Endodermal cell (in vitro differentiated cells): Measurements from ENCODE around the gene MCF2L2. TPM values are rescaled to one million over a fixed set of nuclear protein-coding genes. Genes with fewer than 3 reads are reported as not detected.
A peak's percentile ranks its signal among the peaks of the same experiment; 100 is the strongest.

Experiments
- DNase-seq: peaks from one replicate; pipeline ENCODE4 v3.0.0-alpha.2; 2017
- H3K27ac ChIP-seq: 2 replicates; pipeline ENCODE4 v1.5.1; 2013; ENCODE audit warnings: mild to moderate bottlenecking, low read depth, low read length, moderate library complexity
- H3K27me3 ChIP-seq: 2 replicates; pipeline ENCODE4 v1.6.1; 2013; ENCODE audit warnings: mild to moderate bottlenecking, low read length, moderate library complexity; ENCODE audit not compliant: insufficient read depth, control insufficient read depth, poor library complexity, severe bottlenecking
- H3K36me3 ChIP-seq: 2 replicates; pipeline ENCODE4 v1.7.0; 2013; ENCODE audit warnings: mild to moderate bottlenecking, low read length, moderate library complexity; ENCODE audit not compliant: control insufficient read depth, insufficient read depth
- H3K4me1 ChIP-seq: one replicate; pipeline ENCODE4 v1.7.0; 2013; ENCODE audit warnings: low read length; ENCODE audit not compliant: control insufficient read depth, insufficient read depth
- H3K4me3 ChIP-seq: 2 replicates; pipeline ENCODE4 v1.5.1; 2013; ENCODE audit warnings: mild to moderate bottlenecking, low read length, moderate library complexity
- H3K9ac ChIP-seq: 2 replicates; pipeline ENCODE4 v1.6.1; 2013; ENCODE audit warnings: mild to moderate bottlenecking, low read length, moderate library complexity; ENCODE audit not compliant: poor library complexity, severe bottlenecking; ENCODE audit errors: extremely low read depth
- H3K9me3 ChIP-seq: 2 replicates; pipeline ENCODE4 v1.6.1; 2013; ENCODE audit warnings: mild to moderate bottlenecking, low read length, moderate library complexity; ENCODE audit not compliant: control insufficient read depth
- H3K27ac Mint-ChIP-seq: 2 replicates; pipeline ENCODE4 v1.8.0; 2020; ENCODE audit warnings: mixed read lengths
- H3K27me3 Mint-ChIP-seq: 2 replicates; pipeline ENCODE4 v1.8.0; 2021; ENCODE audit warnings: mild to moderate bottlenecking, mixed read lengths; ENCODE audit not compliant: insufficient read depth
- H3K36me3 Mint-ChIP-seq: 2 replicates; pipeline ENCODE4 v1.8.0; 2020; ENCODE audit warnings: low read depth, mixed read lengths
- H3K4me1 Mint-ChIP-seq: 2 replicates; pipeline ENCODE4 v1.8.0; 2020; ENCODE audit warnings: mixed read lengths
- H3K4me3 Mint-ChIP-seq: 2 replicates; pipeline ENCODE4 v1.8.0; 2020; ENCODE audit warnings: mild to moderate bottlenecking, moderate library complexity, mixed read lengths
- H3K9me3 Mint-ChIP-seq: 2 replicates; pipeline ENCODE4 v1.8.0; 2020; ENCODE audit warnings: mild to moderate bottlenecking, mixed read lengths
- WGBS, 2 experiments: methylation state at CpG; one replicate each; pipeline versions ENCODE4 v1.1.5 to v1.1.7; 2013; ENCODE audit warnings: missing lambda C conversion rate in 2 of 2, mixed read lengths in 1 of 2; ENCODE audit not compliant: insufficient coverage in 1 of 2, insufficient read length in 1 of 2; 5-methylcytosine and 5-hydroxymethylcytosine counted together
- total RNA-seq, 2 donors: library from RNA; stranded (reverse); fragmentation: NEBNext Ultra II Directional in 1 of 2; extraction: Animal tissue kit (Norgen Biotek cat#: 25700) in 1 of 2; gene quantifications; 2 replicates in 1 of 2; 3 replicates in 1 of 2; pipeline ENCODE4 v1.2.1, GENCODE V29; 2021
- TF ChIP-seq, protein P1 (sequence below): fragments of 200-600 bp; sonication (generic); conservative IDR thresholded peaks from 2 replicates; pipeline ENCODE4 v1.5.0; 2021; ENCODE audit warnings: antibody characterized with exemption, mild to moderate bottlenecking

Gene MCF2L2
- total RNA-seq, 2 donors from 2014 or later: 72.6 to 86.5 TPM

DNA sequence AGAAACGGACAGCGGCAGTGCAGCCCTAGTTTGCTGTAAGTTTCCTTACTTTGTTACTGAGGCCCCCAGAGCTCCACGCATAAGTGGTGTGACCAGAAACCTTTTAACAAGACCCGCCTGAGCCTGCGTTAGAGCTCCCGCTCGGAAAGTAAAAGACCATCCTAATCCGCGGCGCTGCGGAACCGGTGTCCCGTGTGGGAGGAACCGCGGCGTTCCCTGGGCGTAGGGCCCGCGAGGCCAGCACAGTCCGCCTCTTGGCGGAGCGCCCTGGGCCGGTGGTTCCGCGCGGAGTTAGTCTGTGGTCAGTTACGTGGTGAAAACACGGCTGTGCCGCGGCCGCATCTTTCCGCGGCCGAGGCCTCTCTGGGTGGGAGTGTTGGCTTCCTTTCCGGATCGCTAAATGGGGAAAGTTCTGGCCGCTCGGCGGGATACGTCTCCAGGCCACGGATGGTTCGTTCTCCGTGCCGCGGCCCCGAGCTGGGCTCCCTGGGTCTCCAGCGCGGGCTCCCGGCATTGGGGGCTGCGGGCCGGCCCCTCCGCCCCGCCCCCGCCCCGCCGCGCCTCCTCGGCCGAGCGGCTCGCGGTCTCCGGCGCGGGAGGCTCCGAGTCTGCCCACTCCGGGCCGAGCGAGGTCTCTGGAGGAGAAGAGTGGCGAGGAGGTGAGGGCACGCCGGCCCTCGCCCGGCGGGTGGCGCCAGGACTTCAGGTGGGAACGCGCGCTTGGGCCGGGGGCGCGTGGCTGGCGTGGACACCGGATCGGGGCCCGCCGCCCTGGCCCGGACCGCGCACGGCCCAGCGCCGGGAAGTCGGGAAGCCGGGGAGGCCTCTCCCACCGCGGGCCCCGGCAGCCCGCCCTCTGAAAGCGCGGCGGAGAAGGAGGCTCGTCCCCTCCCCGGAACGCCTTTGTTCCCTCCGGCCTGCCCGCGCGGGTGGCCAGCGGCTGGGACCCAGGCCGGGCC, 174.6 kb downstream of the MCF2L2 start:
- peak; percentile 78 for DNase-seq
- peak overlapping the region; percentile 79 for H3K27ac ChIP-seq
- H3K27me3 ChIP-seq: no peaks in the 10 kb centered on the region
- peak overlapping the region; percentile 76 for H3K4me3 Mint-ChIP-seq
- peaks cover 30% of the 10 kb centered on the region for H3K4me1 Mint-ChIP-seq
- H3K27ac Mint-ChIP-seq: peak overlapping the region; percentile 35
- 4 to 8% methylated on average over 56 to 111 of the region's 111 CpGs for WGBS, 2 experiments
- TF ChIP-seq, protein P1, sequence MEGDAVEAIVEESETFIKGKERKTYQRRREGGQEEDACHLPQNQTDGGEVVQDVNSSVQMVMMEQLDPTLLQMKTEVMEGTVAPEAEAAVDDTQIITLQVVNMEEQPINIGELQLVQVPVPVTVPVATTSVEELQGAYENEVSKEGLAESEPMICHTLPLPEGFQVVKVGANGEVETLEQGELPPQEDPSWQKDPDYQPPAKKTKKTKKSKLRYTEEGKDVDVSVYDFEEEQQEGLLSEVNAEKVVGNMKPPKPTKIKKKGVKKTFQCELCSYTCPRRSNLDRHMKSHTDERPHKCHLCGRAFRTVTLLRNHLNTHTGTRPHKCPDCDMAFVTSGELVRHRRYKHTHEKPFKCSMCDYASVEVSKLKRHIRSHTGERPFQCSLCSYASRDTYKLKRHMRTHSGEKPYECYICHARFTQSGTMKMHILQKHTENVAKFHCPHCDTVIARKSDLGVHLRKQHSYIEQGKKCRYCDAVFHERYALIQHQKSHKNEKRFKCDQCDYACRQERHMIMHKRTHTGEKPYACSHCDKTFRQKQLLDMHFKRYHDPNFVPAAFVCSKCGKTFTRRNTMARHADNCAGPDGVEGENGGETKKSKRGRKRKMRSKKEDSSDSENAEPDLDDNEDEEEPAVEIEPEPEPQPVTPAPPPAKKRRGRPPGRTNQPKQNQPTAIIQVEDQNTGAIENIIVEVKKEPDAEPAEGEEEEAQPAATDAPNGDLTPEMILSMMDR: no peak
- peak overlapping the region; percentile 47 for H3K9ac ChIP-seq
- no peaks in the 10 kb centered on the region for H3K9me3 ChIP-seq
- H3K36me3 Mint-ChIP-seq: peaks cover 21% of the 10 kb centered on the region
- peaks cover 3% of the 10 kb centered on the region for H3K27me3 Mint-ChIP-seq
- no peaks in the 10 kb centered on the region for H3K9me3 Mint-ChIP-seq
- peak overlapping the region; percentile 79 for H3K4me3 ChIP-seq
- H3K4me1 ChIP-seq: peaks cover 8% of the 10 kb centered on the region
- H3K36me3 ChIP-seq: peaks cover 25% of the 10 kb centered on the region

DNA sequence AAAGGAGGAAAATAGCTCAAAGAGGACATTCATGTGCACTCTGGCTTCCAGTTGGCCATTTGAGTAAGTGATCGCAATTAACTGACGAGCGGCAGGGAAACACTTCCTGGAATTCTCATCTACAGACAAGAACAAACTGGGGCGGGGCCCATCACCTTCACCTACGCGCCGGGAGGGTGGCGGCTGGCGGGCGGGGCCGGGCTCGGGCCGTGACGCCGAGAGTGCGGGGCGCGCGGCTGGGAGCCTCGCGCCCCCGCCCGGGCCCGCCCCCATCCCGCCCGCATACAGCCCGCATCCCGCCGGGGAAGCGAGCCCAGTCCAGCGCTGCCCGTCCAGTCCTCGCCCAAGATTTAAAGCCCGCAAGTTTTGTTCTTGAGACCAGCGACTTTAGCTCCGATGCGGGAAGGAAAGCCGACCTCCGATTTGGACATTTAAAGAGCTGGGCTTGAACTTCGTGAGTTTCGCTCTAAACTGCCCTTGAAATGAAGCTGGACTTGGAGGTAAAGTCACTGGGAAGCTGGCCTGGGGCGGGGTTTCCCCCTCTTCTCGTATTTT, 175.4 kb downstream of the MCF2L2 start, which contains the start of gene B3GNT5:
Gene B3GNT5 (plus strand): TSS at position 281 of the 555 bp plus-strand sequence. CDS start 16,546 bp downstream, outside the sequence.
- Histone ChIP-seq H3K4me1 (peaks cover 10% of the 10 kb centered on the region), H3K9ac (peak within 1 kb of the TSS; percentile 47), H3K36me3 (peaks cover 22% of the 10 kb centered on the region), H3K9me3 (no peaks in the 10 kb centered on the region), H3K27me3 (no peaks in the 10 kb centered on the region), H3K27ac (peak within 1 kb of the TSS; percentile 79), H3K4me3 (peak within 1 kb of the TSS; percentile 79)
- WGBS, 2 experiments: 10 to 15% methylated on average over 18 to 43 of the region's 43 CpGs
- TF ChIP-seq, protein P1: no peak
- H3K9me3 Mint-ChIP-seq: no peaks in the 10 kb centered on the region
- DNase-seq: peak; percentile 84
- H3K27me3 Mint-ChIP-seq: peaks cover 3% of the 10 kb centered on the region
- H3K4me3 Mint-ChIP-seq: peak within 1 kb of the TSS; percentile 76
- peak within 1 kb of the TSS; percentile 35 for H3K27ac Mint-ChIP-seq
- peaks cover 15% of the 10 kb centered on the region for H3K36me3 Mint-ChIP-seq
- peaks cover 31% of the 10 kb centered on the region for H3K4me1 Mint-ChIP-seq

DNA sequence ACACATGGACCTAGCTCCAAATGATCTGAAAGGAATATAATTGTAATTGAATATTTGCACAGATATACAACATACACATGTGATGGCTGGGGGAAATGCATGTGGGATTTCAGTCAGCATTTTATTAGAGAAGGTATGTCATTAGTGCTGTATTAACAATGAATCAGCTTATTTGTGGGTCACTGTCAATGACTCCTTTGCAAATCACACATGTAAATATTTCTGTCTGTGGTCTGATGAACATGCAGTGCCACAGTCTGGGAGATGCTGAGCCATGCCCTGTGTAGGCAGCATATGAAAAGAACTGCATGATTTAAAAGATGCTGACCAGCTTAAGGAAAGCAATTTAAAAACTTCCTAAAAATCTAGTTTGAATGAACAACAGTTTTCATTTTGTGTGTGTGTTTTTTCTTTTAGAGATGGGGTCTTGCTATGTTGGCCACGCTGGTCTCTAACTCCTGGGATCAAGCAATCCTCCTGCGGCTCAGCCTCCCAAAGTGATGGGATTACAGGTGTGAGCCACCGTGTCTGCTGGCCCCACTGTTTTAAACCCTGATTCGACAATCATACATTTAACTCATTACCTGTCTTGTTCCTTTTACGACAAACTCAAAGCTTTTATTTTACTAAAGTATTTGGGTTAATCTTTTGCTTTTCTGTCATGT, 176.2 kb downstream of the MCF2L2 start:
- no peak overlapping the region for H3K9ac ChIP-seq
- Mint-ChIP-seq H3K27ac (no peak overlapping the region), H3K9me3 (no peaks in the 10 kb centered on the region), H3K36me3 (peaks cover 10% of the 10 kb centered on the region), H3K27me3 (peaks cover 3% of the 10 kb centered on the region), H3K4me3 (peak overlapping the region; percentile 76), H3K4me1 (peaks cover 31% of the 10 kb centered on the region)
- peaks cover 23% of the 10 kb centered on the region for H3K36me3 ChIP-seq
- peaks cover 10% of the 10 kb centered on the region for H3K4me1 ChIP-seq
- DNase-seq: no peak
- WGBS, 2 experiments: 91 to 96% methylated on average over 4 to 5 of the region's 5 CpGs
- H3K27ac ChIP-seq: no peak overlapping the region
- no peaks in the 10 kb centered on the region for H3K9me3 ChIP-seq
- H3K4me3 ChIP-seq: peak overlapping the region; percentile 76
- H3K27me3 ChIP-seq: no peaks in the 10 kb centered on the region
- TF ChIP-seq, protein P1: no peak
